Measurements from ENCODE around the gene BTBD9.

DNA sequence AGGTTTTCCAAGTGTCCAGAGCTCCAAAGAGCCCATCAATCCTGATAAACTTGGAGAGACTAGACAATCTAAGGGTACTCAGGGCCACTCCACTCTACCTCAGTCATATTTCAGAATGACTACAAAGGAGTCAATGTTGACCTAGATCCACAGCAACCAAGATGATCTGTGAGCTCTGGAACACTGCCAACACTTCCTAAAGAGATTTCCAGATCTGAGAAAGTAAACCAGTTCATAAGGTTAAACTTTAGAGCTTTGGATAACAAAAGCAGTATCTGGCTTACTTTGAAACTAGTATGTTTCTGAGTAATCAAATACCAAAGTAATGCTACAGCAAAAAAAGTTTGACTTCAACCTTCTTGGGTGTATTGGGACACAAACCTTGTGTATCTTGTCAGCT, 122.7 kb downstream of the BTBD9 start:
- TF ChIP-seq CTCF (IDR thresholded peaks at IDR 0.05): no peak
- no peak for TF ChIP-seq POLR2A (IDR thresholded peaks at IDR 0.05)

All from lower leg skin (tissue), 3 donors.